HFF-Myc (cell line): ENCODE measurements around the gene CAPZA2.
"Not testable (repeated sequence)": the region's sequence is repeated elsewhere in the genome, so short reads cannot be mapped to it uniquely, and the experiment has no call there.

Experiments
- DNase-seq: peaks from one replicate; pipeline ENCODE4 v3.0.0-alpha.2; 2011; ENCODE audit warnings: low read depth; ENCODE audit errors: extremely low read depth
- H3K4me3 ChIP-seq: replicated peaks from 2 replicates; pipeline ENCODE4 v1.5.1; 2011; ENCODE audit warnings: low read depth, mild to moderate bottlenecking, control low read depth, low read length
- CTCF ChIP-seq: IDR thresholded peaks from 2 replicates; pipeline ENCODE4 v1.5.1; 2012; ENCODE audit warnings: mild to moderate bottlenecking, low read depth, low read length, control low read depth; ENCODE audit errors: missing control alignments

Gene CAPZA2

GRCh38 chr7:116969371-116969902, 107.0 kb downstream of the CAPZA2 start:
- no peak overlapping the region for H3K4me3 ChIP-seq
- no peak for DNase-seq
- TF ChIP-seq CTCF = no peak

- no peak overlapping the region for H3K4me3 ChIP-seq
- DNase-seq = no peak
- TF ChIP-seq CTCF = no peak
These were observed 108.0 kb downstream of the CAPZA2 start for GRCh38 chr7:116970238-116970910.

- H3K4me3 ChIP-seq, DNase-seq: not testable (repeated sequence)
These were observed 108.8 kb downstream of the CAPZA2 start for GRCh38 chr7:116971153-116971552.
